ENCODE results near the gene MAP1B.
"Not testable (repeated sequence)": the region's sequence is repeated elsewhere in the genome, so short reads cannot be mapped to it uniquely, and the experiment has no call there.

Gene MAP1B

DNA sequence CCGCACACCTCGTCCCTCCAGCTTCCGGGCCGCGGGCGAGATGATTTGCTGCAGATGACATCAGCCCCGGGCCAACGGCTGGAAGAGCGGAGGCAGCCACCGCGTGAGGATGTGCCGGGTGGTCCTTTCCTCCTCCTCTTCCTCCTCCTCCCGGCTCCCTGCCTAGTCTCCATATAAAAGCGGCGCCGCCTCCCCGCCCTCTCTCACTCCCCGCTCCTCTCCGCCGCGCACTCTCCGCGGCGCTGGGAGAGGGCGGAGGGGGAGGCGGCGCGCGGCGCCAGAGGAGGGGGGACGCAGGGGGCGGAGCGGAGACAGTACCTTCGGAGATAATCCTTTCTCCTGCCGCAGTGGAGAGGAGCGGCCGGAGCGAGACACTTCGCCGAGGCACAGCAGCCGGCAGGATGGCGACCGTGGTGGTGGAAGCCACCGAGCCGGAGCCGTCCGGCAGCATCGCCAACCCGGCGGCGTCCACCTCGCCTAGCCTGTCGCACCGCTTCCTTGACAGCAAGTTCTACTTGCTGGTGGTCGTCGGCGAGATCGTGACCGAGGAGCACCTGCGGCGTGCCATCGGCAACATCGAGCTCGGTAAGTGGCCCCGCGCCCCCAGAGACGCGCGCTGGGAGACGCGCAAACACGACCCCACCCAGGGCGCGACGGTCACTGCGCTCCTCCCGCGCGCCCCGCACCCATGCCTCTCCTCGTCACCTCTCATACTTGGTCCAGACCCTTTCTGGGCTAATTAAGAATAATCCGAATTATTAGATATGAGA is at the start of gene MAP1B:
Gene MAP1B, plus strand, starts transcription at position 345 of the 770 bp plus-strand sequence. Its CDS starts 57 bp downstream, at position 402.
- DNase-seq (ENCODE audit: low read depth, low spot score), result no peak

DNA sequence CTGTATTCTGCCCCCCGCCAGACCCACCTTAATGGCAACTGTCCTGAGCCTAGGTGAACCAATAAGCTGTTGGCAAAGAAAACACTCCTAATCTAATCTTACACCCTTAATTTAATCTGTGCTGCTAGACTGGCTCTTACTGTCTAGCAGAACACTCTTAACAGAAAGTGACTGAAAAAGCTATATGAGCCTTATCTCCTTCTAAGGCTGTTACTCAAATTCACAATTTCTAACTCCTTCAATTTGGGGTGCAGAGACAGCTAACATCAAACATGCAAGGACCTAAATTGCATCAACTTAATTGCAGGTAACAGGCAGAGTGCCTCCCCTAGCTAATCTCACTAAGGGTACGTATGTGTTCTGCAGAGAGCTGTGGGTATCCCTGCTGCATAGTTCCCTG is 49.5 kb upstream of the MAP1B start:
- DNase-seq (ENCODE audit: low read depth, low spot score), result no peak

GRCh38 chr5:72063219-72063819 is 44.0 kb upstream of the MAP1B start:
- DNase-seq (ENCODE audit: low read depth, low spot score), result no peak

DNA sequence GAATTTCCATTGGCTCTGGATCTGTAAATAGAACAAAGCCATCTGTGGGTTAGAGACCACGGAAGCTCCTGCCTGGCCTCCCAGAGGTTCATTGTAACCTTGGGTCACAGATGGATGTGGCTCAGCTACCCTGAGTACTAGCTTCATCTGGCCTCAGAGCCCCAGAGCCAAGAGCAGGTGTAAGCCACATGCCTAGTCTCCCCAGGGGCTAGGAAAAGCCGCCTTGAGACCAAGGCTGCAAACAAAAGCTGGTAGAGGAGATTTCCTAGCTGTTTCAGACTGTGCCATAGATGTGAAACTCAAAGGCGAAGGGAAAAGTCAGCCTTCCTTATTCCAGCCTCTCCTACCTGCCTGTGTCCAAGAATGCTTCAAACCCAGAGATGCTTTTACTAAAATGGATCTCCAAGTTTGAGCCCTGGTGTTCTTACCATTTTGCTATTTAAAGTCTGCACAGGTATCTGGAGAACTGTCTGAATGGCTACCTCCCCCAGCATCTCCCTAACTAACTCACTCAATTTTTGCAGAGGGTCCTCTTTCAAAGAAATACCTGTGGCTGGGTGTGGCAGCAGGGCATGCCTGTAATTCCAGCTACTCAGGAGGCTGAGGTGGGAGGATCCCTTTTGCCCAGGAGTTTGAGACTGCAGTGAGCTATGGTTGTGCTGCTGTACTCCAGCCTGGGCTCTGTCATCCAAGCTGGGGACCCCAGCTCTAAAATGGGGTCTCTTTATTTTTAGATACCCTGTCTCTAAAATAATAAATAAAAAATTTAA is 42.3 kb upstream of the MAP1B start:
- DNase-seq (ENCODE audit: low read depth, low spot score), result no peak

DNA sequence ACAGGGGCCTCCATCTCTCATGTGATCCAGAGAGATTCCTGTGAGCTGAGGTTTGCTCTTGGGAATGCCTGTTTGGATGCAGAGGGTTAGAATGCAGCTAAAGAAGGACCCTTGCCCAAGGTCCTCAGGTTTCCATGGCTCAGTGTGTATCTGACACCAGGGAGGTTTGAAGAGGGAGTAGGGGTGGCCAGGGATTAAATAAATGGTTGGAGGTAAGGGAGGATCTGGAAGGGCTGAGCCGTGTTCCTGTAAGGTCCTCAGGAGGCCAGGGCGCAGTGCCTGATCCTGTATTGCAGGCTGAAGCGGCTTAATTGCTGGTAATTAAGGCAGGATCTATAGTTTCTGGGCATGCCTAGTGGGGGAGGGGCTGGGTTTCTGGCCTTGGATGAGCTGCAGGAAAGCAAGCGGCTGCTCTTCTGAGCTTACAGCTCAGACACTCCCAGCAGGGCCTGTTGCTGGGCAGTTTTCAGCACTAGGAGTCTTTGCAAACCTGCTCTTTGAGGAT is 41.5 kb upstream of the MAP1B start:
- DNase-seq (ENCODE audit: low read depth, low spot score), result no peak

GRCh38 chr5:72066705-72067107 is 40.6 kb upstream of the MAP1B start:
- no peak for DNase-seq (ENCODE audit: low read depth, low spot score)

GRCh38 chr5:72067682-72068470 is 39.4 kb upstream of the MAP1B start:
- no peak for DNase-seq (ENCODE audit: low read depth, low spot score)

DNA sequence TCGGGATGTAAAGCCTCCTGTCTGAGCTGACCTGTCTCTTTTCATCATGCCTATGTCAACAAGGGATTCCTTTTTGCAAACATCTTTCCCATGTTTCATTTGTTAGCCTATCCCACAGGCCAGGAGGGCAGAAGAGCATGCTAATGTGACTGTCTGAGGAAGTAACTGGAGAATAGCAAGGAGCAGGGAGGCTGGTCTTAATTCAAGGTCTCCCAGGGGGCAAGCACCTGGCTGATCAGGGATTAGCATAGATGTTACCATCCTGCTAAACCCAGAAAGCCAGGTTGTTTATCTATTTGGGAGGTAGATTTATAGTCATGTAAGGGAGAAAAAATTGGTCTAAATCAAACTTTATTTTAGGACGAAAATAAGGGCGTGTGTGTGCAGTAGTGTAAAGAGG is 36.7 kb upstream of the MAP1B start:
- no peak for DNase-seq (ENCODE audit: low read depth, low spot score)

DNA sequence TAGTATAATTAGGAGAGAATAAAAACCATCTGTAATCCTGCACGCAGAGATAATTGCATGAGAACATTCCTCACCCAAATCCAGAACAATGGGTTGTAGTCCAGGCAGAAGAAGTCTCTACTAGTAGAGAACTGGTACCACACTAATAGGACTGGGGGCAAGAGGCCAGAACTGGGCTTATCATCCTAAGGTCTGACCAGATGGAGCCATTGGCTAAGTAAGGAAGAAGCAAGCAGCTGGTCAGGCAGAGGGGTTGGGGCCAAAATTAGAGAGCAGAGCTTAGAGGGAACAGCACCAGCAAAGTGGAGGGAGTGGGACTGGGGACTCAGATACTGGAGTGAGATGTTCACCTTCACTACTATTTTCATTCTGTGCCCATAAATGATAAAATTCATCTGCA is 35.4 kb upstream of the MAP1B start:
- DNase-seq (ENCODE audit: low read depth, low spot score), result no peak

- DNase-seq (ENCODE audit: low read depth, low spot score), result no peak
Measured at GRCh38 chr5:72074251-72074650, 33.0 kb upstream of the MAP1B start.

DNA sequence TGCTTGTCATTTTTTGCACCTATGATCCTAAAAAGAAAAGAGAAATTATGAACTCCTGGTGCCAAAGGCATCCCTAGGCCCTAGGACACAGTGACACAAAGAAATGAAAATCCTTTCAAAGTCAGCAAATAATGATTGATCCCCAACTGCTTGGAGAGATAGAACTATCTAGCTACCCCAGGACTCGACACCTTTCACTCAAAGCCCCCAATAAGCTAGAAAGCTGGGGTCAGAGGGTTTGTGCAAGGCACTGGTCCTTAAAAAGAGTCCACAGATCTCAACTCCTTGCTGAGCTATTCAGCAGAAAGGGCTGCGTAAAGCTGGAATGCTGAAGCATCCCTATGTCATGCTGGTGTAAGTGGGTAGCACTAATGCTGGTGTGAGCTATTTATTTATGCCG is 31.8 kb upstream of the MAP1B start:
- DNase-seq (ENCODE audit: low read depth, low spot score), result no peak

GRCh38 chr5:72076621-72077300 is 30.5 kb upstream of the MAP1B start:
- no peak for DNase-seq (ENCODE audit: low read depth, low spot score)

DNA sequence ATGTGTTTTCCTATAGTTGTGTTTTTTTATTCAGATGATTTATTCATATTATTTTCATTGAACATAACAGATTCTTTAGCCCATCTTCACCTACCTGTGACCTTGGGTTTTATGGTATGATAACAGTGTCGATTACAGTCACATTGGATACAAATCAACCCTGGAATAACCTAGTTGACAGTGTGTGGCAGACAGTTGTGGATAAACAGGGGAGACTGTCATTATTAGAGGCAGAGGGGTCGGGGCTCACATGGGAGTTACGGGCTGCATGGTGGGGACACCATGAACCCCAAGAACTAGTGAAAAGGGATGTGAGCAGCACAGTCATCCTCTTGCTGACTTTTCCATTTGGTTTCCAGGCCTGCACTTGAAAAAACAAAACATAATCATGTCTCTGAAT is 29.9 kb upstream of the MAP1B start:
- DNase-seq (ENCODE audit: low read depth, low spot score), result no peak

DNA sequence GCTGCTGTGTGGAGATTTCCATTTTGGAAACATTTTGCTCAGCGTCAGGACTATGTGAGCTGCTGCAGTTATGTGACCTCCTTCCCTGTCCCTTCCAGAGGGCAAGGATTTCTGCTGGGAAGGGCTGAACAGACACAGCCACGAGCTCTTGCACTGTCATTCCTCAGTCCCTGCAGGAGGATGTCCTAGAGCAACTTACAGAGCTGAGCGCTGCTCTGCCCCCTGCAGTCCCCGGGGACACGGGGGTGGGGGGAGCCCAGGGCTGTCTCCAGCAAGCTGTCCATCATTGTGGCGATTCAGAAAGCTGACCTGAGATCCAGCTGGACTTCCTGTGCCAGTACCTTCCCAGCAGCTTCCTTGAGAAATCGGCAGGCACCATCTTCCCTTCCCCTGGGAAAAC is 28.0 kb upstream of the MAP1B start:
- DNase-seq (ENCODE audit: low read depth, low spot score), result no peak

- DNase-seq (ENCODE audit: low read depth, low spot score), result no peak
Measured at GRCh38 chr5:72082048-72082447, 25.2 kb upstream of the MAP1B start.

GRCh38 chr5:72084876-72085275 is 22.4 kb upstream of the MAP1B start:
- no peak for DNase-seq (ENCODE audit: low read depth, low spot score)

DNA sequence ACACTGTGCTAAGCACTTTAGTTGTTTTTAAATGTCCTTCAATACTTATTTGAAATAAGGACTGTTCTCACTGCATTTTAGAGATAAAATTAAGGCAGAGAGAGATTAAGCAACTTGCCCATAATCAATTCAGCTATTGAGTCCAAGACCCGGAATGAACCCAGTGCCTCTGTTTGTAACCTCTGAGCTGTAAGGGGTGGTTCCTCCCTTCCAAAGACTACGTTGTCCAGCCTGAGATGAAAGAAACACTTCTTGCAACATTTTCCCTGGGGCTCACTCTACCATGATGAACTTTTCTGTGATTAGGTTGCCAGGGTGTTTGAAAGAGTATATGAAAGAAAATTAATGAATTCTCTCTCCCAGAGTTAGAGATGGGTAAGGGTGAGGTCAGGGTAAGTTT is 22.0 kb upstream of the MAP1B start:
- no peak for DNase-seq (ENCODE audit: low read depth, low spot score)

DNA sequence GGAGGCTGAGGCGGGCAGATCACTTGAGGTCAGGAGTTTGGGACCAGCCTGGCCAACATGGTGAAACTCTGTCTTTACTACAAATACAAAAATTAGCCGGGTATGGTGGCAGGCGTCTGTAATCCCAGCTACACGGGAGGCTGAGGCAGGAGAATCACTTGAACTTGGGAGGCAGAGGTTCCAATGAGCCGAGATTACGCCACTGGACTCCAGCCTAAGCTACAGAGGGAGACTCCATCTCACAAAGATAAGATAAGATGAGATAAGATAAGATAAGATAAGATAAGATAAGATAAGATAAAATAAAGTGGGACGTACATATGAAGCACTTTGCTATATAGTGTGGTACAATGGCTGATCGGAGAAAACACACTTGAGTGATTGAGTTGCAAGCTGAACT is 17.6 kb upstream of the MAP1B start:
- DNase-seq (ENCODE audit: low read depth, low spot score), result not testable (repeated sequence)

DNA sequence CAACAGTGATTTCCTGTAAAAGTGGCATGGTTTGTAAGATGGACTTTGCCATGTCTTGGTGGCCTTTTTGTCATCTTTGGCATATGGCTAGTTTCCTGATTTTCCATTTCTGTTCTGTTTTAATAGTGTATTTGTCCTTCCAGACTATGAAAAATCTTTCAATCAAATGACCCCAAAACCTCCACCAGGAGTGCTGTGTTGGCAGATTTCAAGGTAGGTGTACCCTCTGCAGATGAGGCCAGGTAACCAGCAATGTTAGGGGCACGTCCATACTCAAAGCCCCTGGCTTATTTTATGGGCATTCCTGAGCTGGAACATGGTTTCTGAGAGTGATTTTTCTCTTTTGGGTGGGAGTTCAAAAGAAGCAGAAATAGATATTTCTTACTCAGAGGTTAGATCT is 15.2 kb upstream of the MAP1B start:
- DNase-seq (ENCODE audit: low read depth, low spot score), result no peak

DNA sequence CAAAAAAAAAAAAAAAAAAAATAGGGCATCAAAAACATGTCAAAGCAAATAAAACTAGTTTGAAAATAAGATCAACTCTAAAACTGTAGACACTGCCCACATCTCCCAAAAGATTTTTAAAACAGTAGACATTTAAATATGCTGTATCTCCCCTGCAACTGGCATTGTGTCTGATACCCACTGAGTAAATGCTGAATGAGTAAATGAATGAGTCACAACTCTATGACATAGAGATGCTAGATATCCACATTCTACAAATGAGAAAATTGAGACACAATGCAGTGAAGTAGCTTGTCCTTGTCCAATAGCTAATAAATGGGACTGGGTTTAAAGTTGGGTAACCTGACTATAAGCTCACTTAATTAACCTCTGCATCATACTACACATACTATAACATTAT is 14.1 kb upstream of the MAP1B start:
- no peak for DNase-seq (ENCODE audit: low read depth, low spot score)

DNA sequence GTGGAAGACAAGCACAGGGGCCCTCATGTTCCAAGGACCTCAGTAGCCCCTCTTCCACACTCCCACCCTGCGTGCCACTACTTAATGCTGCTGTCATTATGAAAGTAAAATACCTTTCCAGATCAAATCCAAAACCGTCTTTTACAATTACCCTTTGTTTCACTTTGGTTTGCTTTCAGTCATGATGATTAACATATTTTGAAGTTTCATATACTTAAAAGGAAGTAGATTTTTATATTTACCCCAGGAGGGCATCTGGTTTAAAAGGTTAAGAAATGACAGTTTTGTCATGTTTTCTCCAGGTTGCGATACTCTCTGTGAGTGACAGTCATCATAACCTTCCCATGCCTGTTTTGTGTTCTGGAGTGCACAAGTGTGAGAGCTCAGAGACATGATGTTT is 13.5 kb upstream of the MAP1B start:
- no peak for DNase-seq (ENCODE audit: low read depth, low spot score)
